Stimulated activated CD4-positive, alpha-beta T cell treated with anti-CD3 and anti-CD28 coated beads, Interleukin-2, amount 100 ng/mL, for 24 hours (primary cell): Measurements from ENCODE around the gene EFCAB7.

Source experiments
- DNase-seq, 2 donors: peaks; one replicate each; pipeline ENCODE4 v3.0.0-alpha.2; 2020

Gene EFCAB7

GRCh38 chr1:63611231-63611630 is 87.9 kb downstream of the EFCAB7 start:
- no peak for DNase-seq

- no peak for DNase-seq
These were observed 89.2 kb downstream of the EFCAB7 start for GRCh38 chr1:63612564-63612963.

GRCh38 chr1:63612971-63613370 is 89.6 kb downstream of the EFCAB7 start:
- no peak for DNase-seq

GRCh38 chr1:63615768-63616420 is 92.6 kb downstream of the EFCAB7 start:
- peak; percentile 37 to 68 for DNase-seq

GRCh38 chr1:63617450-63617849 is 94.1 kb downstream of the EFCAB7 start:
- DNase-seq: no peak

- no peak for DNase-seq
These were observed 94.7 kb downstream of the EFCAB7 start for GRCh38 chr1:63618011-63618410.

GRCh38 chr1:63619558-63619957 is 96.2 kb downstream of the EFCAB7 start:
- no peak for DNase-seq

GRCh38 chr1:63620671-63621070 is 97.3 kb downstream of the EFCAB7 start:
- no peak for DNase-seq

- DNase-seq: no peak
These were observed 97.8 kb downstream of the EFCAB7 start for GRCh38 chr1:63621075-63621474.

GRCh38 chr1:63621698-63622097 is 98.4 kb downstream of the EFCAB7 start:
- DNase-seq: no peak
